ENCODE measurements around the gene SDR42E2. TPM values are rescaled to one million over a fixed set of nuclear protein-coding genes. Genes with fewer than 3 reads are reported as not detected.

Gene SDR42E2
- total and polyA plus RNA-seq, 2 of the 8 experiments (the other 6 are each of a cell fraction or from before 2014, with no cell fraction given): 0.08 TPM; not detected in 1

- TF ChIP-seq CHD7 (IDR thresholded peaks at IDR 0.05; ENCODE audit: insufficient replicate concordance, low read length): no peak
- TF ChIP-seq KDM1A (IDR thresholded peaks at IDR 0.05; ENCODE audit: borderline replicate concordance, low read length): no peak
- TF ChIP-seq RBBP5 (IDR thresholded peaks at IDR 0.05; ENCODE audit: borderline replicate concordance, low read depth, low read length): no peak
- no peak for TF ChIP-seq EP300 (IDR thresholded peaks at IDR 0.05; ENCODE audit: borderline replicate concordance in 1 of 2, low read depth in 2 of 2, low read length in 2 of 2)
- TF ChIP-seq MAFK (IDR thresholded peaks at IDR 0.05; ENCODE audit: low read depth, low read length): no peak
- no peak for TF ChIP-seq RNF2 (IDR thresholded peaks at IDR 0.05; ENCODE audit: borderline replicate concordance, low read depth, low read length, missing control alignments, poor library complexity, severe bottlenecking)
- TF ChIP-seq SP4 (IDR thresholded peaks at IDR 0.05; ENCODE audit: low read length): no peak
- TF ChIP-seq POLR2AphosphoS5 (IDR thresholded peaks at IDR 0.05; ENCODE audit: low read depth, low read length): no peak
- no peak for TF ChIP-seq EZH2 (IDR thresholded peaks at IDR 0.05; ENCODE audit: low read depth, low read length, severe bottlenecking)
- TF ChIP-seq RXRA (IDR thresholded peaks at IDR 0.05; ENCODE audit: insufficient read depth, low read depth, low read length): no peak
Observed at GRCh38 chr16:22239131-22239805, 77.0 kb downstream of the SDR42E2 start (continued).
